ENCODE data around the gene FAM193B.

DNA sequence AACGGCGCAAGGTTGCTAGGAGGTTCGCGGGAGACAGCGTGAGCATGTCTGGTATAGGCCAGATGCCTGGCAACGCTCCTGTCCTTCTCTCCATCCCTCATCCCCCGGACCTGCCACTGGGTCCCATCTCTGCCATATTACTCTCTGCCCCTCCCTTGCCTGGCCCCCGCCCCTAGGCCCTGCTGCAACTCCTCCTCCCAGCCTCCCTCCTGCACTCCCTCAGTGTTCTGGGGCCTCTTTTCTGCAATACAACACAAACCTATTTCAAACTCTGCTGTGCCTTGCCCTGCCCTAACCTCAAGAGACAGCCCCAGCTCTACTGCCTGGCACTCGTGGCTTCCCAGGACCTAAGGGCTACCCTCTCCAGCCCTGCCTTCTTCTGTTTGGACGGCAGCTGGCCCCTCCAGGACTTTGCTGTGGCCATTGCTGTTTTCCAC is 72.0 kb downstream of the FAM193B start:
- TF ChIP-seq, protein P1, sequence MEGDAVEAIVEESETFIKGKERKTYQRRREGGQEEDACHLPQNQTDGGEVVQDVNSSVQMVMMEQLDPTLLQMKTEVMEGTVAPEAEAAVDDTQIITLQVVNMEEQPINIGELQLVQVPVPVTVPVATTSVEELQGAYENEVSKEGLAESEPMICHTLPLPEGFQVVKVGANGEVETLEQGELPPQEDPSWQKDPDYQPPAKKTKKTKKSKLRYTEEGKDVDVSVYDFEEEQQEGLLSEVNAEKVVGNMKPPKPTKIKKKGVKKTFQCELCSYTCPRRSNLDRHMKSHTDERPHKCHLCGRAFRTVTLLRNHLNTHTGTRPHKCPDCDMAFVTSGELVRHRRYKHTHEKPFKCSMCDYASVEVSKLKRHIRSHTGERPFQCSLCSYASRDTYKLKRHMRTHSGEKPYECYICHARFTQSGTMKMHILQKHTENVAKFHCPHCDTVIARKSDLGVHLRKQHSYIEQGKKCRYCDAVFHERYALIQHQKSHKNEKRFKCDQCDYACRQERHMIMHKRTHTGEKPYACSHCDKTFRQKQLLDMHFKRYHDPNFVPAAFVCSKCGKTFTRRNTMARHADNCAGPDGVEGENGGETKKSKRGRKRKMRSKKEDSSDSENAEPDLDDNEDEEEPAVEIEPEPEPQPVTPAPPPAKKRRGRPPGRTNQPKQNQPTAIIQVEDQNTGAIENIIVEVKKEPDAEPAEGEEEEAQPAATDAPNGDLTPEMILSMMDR (IDR thresholded peaks at IDR 0.05; ENCODE audit: low read depth, low read length): no peak
- no peak for TF ChIP-seq EZH2phosphoT487 (IDR thresholded peaks at IDR 0.05; ENCODE audit: low read depth)
